Posterior cingulate gyrus (tissue), 11 donors: ENCODE results near the gene PPP1R1A.

Source experiments
- DNase-seq, 10 donors: peaks; one replicate each; pipeline versions ENCODE4 v3.0.0 to v3.0.0-alpha.2; 2020 to 2021; ENCODE audit warnings: mixed read lengths in 3 of 10
- intact Hi-C: fragments of 100-400 bp; cut with DNase I; formaldehyde crosslinking; loops from one replicate; pipeline ENCODE4 v1.15.1; 2023

The PPP1R1A gene

DNA sequence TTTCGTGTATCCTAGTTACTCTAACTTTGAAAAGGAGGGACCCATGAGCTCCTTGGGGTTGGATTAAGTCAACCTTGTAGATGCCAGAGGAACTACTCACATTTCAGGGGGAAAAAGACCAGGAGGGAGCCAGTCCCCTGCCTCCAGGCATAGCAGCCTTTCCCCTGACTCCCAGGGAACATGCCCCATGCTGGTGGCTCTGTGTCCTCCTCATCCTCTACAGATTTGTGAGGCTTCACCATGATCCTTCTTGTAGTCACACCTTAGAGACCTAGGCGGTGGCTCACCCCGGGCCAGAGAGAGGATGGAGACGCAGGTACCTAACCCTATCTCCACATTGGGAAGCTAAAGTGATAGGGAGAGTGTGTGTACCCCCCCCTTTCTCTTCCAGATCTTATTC is 16.0 kb upstream of the PPP1R1A start:
- DNase-seq: peak in 1 of 10 donors; percentile 43
- intact Hi-C loops: no loop called here

DNA sequence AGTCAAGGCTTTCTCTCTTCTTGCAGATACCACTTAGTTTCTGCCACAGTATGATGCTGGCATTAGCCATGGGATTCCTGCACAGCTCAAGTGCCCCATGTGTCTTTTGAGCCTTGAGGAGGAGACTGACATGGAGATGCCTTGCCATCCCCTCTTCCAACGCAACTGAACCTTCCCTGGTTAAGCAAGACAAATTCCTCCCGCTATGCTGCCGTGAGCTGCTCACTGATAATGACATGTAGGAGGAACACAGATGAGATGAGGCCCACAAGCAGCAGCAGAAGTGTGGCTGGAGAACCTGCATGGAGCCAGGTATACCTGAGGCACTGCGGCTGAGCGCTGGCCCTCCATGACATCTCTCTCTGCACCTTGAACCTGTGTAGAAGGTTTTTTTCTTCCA is 15.4 kb upstream of the PPP1R1A start:
- no peak for DNase-seq
- intact Hi-C loops: loop anchor here (1.0 kb wide), 1 partner anchor 24 kb away; no protein-coding TSS in a partner anchor

DNA sequence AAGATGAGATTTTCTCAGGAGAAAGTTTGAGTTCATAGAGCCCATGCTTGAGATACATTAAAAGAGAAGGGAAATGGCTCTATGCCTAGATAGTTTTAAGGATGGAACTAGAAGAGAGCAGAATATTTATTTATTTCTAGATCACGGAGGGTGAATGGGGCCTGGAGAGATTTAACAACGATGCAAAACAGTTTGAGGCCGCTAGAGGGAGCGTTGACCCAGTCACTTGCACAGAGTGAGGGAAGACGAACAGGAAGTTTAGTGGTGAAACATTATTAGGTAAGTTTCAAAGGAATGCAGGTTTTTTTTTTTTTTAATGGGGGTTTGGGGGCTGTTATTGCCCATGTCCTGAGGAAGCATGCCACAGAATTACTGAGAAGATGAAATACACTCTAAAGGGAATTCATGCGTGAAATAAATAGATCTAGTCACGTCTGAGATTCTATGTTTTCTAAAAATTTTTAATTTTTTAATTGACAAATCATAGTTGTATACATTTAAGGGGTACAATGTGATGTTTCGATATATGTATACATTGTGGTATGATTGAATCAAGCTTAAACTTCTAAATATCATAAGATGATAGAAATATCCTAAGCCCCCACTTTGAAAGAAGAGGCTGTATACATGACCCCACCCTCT is 14.8 kb upstream of the PPP1R1A start:
- intact Hi-C loops: loop anchor here (1.0 kb wide), 1 partner anchor 23 kb away; no protein-coding TSS in a partner anchor
- peak in 6 of 10 donors; percentile 48 to 85 (median 64) for DNase-seq

DNA sequence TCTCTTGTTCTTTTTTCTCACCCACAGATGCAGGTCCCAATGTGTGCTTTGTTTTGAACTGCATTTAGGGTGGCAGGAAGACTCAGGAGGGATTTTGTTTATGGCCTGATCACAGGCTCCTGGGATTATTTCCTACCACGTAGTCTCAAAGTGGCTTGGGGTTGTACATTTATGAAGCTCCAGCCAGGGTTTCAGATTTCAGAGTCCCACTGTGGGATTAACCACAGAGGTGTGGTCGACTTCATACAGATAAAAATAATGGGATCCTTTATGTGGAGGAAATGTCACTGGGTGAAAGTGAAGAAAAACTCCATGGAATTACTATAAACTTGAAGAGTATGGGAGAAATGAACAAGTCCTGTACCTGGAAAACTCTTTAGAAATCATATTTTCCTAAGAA is 14.2 kb upstream of the PPP1R1A start:
- intact Hi-C loops: loop anchor here (1.0 kb wide), 1 partner anchor 22 kb away; no protein-coding TSS in a partner anchor
- DNase-seq: no peak

DNA sequence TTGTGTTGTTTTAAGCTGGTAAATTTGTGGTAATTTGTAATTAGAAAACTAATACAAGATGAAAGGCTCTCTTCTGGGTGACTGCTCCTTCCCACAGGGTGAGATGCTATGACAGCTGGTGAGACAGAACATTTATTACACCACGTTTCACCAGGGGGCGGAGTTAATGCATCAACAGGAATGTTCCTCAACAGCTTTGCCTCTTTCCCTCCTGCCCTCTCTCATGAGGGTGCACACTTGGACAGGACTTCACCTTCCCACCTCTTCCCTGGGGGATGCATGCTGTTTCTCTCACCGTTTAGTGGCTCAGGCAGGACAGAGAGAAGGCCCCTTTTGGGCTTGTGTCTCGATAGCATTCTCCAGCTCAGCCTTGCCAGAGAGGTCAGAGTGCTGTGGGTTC is 13.4 kb upstream of the PPP1R1A start:
- intact Hi-C loops: no loop called here
- DNase-seq: no peak

DNA sequence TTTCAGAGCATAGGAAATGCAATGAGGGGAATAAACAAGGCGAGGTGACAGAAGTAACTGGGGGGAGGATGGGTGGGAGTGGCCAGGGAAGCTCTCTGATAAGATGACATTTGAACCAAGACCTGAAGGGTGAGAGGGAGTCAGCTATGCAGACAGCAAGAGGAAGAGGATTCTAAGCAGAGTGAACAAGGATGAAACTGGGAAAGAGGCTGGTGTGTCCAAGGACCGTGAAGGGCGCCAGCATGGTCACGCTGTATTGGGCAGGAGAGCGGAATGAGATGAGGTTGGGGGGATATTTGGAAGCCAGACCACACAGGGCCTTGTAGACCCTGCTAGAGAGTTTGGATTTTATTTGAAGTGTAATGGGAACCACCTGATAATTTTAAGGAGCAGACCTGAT is 10.5 kb upstream of the PPP1R1A start:
- DNase-seq: no peak
- intact Hi-C loops: loop anchor here (10.0 kb wide), 2 partner anchors 356 to 476 kb away; no protein-coding TSS in a partner anchor

DNA sequence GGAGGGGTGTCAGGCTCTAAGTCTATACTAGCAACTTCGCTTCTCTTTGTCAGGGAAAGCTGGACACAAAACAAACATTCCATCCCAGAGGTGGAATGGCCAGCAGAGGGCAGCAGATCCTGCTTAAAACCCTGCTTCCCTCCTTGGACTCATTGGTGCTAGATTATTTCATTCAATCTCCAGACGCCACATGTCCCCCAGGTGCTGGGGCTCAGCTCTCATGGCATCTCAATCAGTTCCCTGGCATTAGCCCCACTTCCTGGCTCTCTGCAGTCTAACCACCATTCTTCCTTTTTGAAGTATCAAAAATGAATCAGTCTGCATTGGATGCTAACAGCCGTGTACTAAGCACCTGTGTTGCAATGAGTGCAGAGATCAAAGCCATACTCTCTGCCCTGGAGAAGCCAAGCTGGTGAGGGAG is 8.1 kb upstream of the PPP1R1A start:
- DNase-seq: peak in 9 of 10 donors; percentile 50 to 93 (median 75)
- intact Hi-C loops: loop anchor here (10.0 kb wide), 2 partner anchors 358 to 478 kb away; no protein-coding TSS in a partner anchor

DNA sequence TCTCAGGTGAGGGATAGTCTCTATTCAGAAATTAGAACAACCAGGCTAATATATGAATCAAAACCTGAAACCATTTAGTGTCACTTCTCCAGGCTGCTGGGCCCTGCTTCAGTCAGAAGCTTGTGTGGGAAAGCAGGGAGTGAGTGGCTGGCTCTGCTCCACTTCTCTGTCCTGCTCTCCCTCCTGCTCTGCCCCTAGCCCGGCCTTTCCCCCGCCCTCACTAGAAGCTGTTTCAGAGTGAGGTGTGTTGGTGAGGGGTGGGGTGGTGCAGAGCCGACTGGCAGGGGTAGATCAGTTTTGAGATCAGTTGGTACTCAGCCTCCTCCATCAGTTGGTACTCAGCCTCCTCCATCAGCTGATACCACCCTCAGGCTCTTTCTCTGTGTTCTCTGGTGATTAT is 7.0 kb upstream of the PPP1R1A start:
- intact Hi-C loops: loop anchor here (10.0 kb wide), 2 partner anchors 359 to 479 kb away; no protein-coding TSS in a partner anchor
- DNase-seq: peak in 1 of 10 donors; percentile 76

DNA sequence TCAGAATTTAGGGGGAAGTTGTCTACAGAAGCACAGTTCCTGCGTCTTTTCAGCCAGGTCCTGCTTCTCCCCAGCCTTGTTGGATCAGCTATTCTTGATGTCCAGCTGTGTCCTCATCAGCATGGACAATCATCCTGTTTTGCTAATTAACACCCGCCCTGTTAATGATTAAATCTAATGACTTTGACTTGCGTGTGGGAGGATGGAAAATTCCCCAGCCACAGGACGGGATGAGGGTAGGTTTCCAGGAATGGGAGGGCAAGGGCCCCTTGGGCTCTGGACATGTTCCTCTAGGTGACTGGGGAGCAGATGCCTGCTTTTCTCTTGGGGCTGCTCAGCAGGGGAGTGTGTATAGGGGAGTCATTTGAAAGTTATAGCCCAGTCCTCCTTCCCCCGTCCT is 5.3 kb upstream of the PPP1R1A start:
- intact Hi-C loops: loop anchor here (10.0 kb wide), 2 partner anchors 361 to 481 kb away; no protein-coding TSS in a partner anchor
- peak in 1 of 10 donors; percentile 35 for DNase-seq

DNA sequence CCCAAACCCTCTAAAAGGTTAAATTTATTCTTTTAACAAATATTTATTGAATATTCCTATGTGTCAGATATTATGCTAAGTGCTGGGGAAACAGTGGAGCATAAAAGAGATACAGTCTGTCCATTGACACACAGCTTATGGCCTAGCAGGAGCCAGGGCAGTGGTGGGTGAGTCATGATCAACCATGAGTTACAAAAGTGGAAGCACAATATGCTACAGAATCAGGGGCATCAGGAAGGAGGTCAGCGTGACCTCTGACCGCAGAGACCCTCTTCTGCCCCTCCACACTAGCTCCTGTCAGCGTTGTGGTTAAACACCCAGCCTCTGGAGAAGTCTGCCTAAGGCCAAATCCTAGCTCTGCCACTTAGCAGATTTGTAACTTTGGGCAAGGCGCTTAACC is 4.7 kb upstream of the PPP1R1A start:
- intact Hi-C loops: loop anchor here (10.0 kb wide), 2 partner anchors 362 to 482 kb away; no protein-coding TSS in a partner anchor
- peak in 1 of 10 donors; percentile 46 for DNase-seq

DNA sequence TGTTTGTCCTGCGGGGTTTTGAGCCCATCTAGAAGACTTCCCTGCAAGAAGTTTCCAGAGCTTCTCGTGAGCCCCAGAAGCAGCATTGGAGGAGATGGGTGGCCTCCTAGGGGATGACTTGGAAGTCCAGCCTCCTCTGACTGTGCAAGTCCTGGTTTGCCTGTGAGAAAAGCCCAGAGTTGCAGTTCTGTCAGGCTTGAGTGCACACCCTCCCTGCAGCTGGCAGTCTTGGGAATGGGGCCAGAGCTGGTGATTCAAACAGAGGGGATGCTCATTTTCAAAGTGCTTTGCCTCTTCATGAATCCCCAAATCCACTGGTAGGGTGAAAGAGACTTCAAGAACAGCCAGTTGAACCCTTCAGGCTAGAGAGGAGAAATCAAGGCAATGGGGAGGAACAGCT is 3.9 kb upstream of the PPP1R1A start:
- intact Hi-C loops: loop anchor here (10.0 kb wide), 2 partner anchors 362 to 482 kb away; no protein-coding TSS in a partner anchor
- peak in 1 of 10 donors; percentile 72 for DNase-seq

DNA sequence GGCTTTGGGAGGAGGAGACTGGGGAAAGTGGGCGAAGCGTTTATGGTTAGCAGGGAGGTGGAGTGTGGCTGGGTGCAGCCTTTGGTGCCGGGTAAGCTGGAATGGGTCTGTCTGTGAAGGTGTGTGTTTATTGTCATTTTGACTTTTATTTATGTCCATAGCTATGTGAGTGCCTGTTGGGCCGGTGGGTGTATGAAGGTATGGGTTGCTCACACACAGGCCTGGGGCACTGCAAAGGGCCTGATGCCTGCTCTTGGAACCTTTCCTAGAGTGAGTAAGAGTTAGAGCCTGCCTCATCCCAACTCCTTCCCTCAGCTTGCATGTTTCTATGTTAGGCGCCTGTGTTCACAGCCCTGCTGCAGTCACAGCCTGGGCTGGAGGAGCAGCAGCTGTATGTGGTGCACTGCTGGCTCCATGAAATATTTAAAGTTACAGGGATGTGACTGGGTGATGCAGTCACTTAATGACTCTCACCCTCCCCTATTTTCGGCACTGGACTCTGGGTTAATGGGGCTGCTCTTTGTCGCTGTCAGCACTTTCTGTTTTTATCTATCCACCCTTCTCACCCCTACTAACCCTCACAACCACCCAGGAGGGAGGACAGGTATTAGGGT is 2.6 kb upstream of the PPP1R1A start:
- DNase-seq: peak in 5 of 10 donors; percentile 20 to 92 (median 83)
- intact Hi-C loops: loop anchor here (10.0 kb wide), 2 partner anchors 364 to 484 kb away; no protein-coding TSS in a partner anchor

DNA sequence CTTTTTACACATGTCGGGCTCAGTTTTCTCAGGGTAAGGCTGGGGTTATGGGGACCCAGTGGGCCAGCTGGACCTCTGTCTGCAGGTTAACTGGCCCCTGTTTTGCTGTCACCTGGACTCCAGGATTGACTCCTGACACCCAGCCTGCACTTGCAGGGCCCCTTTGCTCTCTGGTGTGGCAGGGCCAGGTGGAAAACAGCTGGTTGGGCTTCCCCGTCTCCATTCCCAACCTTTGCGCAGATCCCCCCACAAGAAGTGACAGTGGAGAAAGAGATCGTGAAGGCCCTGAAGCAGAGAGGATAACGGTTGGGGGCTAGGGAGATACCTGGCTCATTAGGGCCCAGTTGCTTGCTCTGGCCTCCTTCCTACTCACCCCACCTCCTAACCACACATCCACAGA is 1.5 kb upstream of the PPP1R1A start:
- DNase-seq: peak in 1 of 10 donors; percentile 34
- intact Hi-C loops: loop anchor here (10.0 kb wide), 2 partner anchors 365 to 485 kb away; no protein-coding TSS in a partner anchor

DNA sequence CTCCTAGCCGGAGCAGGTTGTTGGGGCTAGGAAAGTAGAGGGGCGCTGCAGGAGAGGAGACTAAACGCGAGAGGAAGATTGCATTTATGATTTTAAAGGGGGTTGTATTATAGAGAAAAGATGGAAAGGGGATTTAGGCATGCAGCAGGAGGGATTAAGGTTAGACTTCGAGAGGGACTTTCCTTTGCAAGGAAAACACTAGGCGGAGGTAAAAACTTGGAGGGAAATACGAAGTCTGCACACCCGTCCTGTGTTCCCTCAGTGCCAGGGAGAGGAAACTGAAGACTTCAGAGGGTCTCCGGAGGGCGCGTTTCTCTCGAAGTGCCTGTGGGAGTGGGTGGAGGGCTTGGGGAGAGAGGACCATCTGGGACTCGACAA is 420 bp upstream of the PPP1R1A start:
- intact Hi-C loops: no loop called here

DNA sequence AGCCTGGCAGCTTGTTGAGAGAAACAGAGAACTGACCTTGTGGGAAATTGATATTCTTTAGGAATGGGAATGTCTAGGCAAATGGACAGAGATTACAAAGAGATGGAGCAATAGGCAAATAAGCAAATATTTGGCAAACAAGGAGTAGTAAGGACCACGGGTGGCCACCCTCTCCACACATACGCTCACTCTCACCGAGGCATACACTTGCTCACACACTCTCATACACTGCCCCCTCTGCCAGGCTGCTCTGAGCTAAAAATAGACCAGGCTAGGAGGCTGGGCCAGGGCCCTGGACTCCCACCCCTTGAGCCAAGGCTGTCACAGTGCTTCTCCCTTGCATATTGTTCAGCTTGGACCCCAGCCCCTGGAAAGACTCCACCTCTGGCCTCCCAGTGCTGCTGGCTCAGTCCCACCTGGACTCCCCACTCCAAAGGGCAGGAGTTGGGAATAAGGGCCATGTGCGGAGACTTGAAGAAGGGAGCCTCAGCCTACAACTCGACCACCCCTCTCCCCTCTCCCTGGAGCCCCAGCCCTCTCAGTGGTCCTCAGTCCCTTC is 1.1 kb downstream of the PPP1R1A start:
- DNase-seq: peak in 5 of 10 donors; percentile 17 to 86 (median 32)
- intact Hi-C loops: no loop called here

More for the DNA sequence above, 420 bp upstream of the PPP1R1A start:
- DNase-seq: peak in 1 of 10 donors; percentile 8

DNA sequence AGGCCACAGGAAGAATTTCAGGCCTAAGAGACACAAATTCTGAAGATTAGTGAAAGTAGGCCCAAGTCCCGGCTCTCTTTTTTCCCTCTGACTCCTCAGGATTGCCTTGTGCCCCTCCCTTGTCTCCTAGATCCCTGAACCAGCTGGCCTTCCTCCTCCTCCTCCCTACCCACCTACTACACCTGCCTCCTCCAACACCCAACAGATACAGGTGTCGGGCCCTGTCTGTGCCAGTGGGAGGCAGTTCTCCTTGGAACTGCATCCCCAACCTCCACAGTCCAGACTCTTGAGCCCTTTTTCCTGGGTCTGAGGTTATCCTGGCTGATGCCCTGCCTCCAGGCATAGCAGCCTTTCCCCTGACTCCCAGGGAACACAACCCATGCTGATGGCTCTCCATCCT is 1.8 kb downstream of the PPP1R1A start:
- DNase-seq: no peak
- intact Hi-C loops: no loop called here

DNA sequence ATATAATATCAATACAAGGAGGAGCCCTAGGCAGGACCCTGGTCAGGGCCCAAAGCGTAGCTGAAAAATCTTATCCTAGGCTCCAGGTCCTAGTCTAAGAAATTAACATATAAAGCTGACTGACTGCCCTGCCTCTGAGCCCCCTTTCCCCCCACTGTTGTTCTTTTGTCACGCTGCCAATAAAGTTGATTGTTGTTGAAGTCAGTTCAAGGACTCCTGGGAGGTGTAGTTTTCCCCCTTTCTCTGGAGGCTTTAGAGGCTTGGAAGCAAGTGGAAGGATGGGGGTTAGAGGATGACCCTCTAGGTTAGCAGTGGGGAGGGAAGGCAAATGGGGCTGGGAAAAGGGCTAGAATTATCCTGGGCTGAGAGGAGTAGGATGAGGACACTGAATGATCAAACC is 3.2 kb downstream of the PPP1R1A start:
- no peak for DNase-seq
- intact Hi-C loops: no loop called here

DNA sequence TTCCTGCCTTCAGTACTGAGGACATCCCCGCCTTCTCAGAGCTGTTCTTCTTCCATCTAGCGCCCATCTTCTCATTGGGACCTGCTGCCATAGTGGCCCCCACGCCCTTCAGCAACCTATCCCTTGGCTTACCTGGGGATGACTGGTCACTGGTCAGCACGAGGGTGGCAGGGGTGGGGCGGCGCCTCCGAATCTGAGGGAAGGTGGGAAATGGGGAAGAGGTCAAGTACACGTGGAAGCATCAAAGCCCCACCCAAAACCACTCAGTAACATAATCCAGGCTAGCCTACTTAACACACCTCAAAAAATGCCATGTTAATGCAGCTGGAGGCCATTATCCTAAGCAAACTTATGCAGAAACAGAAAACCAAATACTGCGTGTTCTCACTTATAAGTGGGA is 4.3 kb downstream of the PPP1R1A start:
- intact Hi-C loops: no loop called here

DNA sequence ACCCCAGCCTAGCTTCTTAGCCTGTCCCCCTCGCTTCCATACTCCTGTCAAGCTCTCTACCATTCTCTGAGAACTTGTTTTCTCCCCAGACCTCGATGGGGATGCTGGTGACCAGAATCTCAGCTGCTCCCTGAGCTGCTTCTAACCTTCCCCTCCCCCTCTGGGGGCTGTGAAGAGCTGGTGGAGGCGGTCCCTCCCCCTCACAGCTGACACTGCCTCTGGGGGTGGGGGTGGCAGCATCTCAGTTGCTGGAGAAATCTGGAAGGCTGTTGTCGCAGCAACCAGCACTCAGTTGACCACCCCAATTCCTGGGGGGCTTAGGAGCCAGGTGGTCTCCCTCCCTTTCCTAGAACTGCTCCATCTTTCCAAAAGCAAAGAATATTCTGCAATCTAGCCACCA is 4.7 kb downstream of the PPP1R1A start:
- peak in 1 of 10 donors; percentile 79 for DNase-seq
- intact Hi-C loops: no loop called here

More for the DNA sequence above, 4.3 kb downstream of the PPP1R1A start:
- DNase-seq: peak in 1 of 10 donors; percentile 49

DNA sequence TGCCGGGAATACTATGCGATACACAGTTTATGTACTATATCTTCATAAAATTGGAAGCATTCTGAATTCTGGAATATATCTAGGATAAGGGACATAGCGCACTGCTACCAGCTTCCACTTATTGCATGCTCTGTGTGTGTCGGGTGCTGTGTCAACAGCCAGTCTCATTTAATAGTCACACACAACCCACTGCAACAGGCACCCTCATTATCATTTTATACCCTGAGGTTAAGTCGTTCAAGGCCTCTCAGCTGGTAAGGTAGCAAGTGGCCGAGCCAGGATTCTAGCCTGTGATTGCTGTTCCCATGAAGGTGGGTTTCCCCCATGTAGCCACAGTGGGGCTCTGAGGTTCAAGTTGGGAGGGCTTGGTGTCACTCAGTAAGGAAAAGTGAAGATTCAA is 7.0 kb downstream of the PPP1R1A start:
- no peak for DNase-seq
- intact Hi-C loops: no loop called here
